ENCODE results near the gene NBEAL2.

DNA sequence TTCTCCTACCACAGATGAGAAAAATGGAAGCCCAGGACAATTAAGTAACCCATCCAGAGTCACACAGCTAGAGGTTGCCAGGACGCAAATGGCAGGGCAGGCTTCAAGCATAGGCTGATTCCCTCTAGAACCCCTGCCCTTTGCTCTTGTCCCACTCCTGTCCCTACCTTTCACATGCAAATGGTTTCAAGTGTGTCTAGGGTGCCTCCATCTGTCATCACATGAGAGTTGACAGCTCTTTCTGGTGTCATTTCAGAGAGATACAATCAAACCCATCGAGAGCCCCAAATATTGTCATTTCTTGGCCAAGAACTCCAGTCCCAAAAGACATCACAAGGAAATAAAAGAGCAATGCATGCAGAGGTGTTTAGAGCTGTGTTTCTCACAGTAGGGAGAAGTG is 26.7 kb upstream of the NBEAL2 start:
- TF ChIP-seq POLR2A (IDR thresholded peaks at IDR 0.05) (no peak), POLR2AphosphoS5 (IDR thresholded peaks at IDR 0.05) (no peak)
